ENCODE results near the gene EYS. TPM values are rescaled to one million over a fixed set of nuclear protein-coding genes. Genes with fewer than 3 reads are reported as not detected.

The EYS gene
- 0.31 TPM for total RNA-seq

GRCh38 chr6:65707126-65707826 lies at the start of gene EYS:
Gene EYS, minus strand, starts transcription at chr6:65707226. Its CDS starts 211,816 bp downstream, at chr6:65495410.
- ATAC-seq (no peak), DNase-seq (ENCODE audit: low spot score) (no peak)
- intact Hi-C loops (cut with DNase I), result no loop called here

GRCh38 chr6:65746302-65746701 lies 39.3 kb upstream of the EYS start:
- intact Hi-C loops (cut with DNase I), result no loop called here
- no peak for DNase-seq (ENCODE audit: low spot score)
- no peak for ATAC-seq

GRCh38 chr6:65745614-65746013 lies 38.6 kb upstream of the EYS start:
- ATAC-seq, result no peak
- DNase-seq (ENCODE audit: low spot score), result no peak
- intact Hi-C loops (cut with DNase I), result no loop called here

- ATAC-seq, result no peak
- DNase-seq (ENCODE audit: low spot score), result no peak
- intact Hi-C loops (cut with DNase I), result no loop called here
Measured at GRCh38 chr6:65728879-65729479, 22.0 kb upstream of the EYS start.

GRCh38 chr6:65719101-65719500 lies 12.1 kb upstream of the EYS start:
- DNase-seq (ENCODE audit: low spot score), result no peak
- no peak for ATAC-seq
- intact Hi-C loops (cut with DNase I), result no loop called here

GRCh38 chr6:65711531-65711930 lies 4.5 kb upstream of the EYS start:
- DNase-seq (ENCODE audit: low spot score) (no peak), ATAC-seq (no peak)
- intact Hi-C loops (cut with DNase I), result no loop called here

GRCh38 chr6:65709099-65709830 lies 2.2 kb upstream of the EYS start:
- ATAC-seq (no peak), DNase-seq (ENCODE audit: low spot score) (no peak)
- intact Hi-C loops (cut with DNase I), result no loop called here

- DNase-seq (ENCODE audit: low spot score) (no peak), ATAC-seq (no peak)
- intact Hi-C loops (cut with DNase I), result no loop called here
Measured at GRCh38 chr6:65708162-65708561, 1.1 kb upstream of the EYS start.

- no peak for ATAC-seq
- intact Hi-C loops (cut with DNase I), result no loop called here
Measured at GRCh38 chr6:65706436-65706835, 590 bp downstream of the EYS start.

GRCh38 chr6:65701325-65701724 lies 5.7 kb downstream of the EYS start:
- ATAC-seq, result no peak
- no peak for DNase-seq (ENCODE audit: low spot score)
- intact Hi-C loops (cut with DNase I), result no loop called here

More at GRCh38 chr6:65706436-65706835, 590 bp downstream of the EYS start:
- DNase-seq (ENCODE audit: low spot score), result no peak

GRCh38 chr6:65700561-65700960 lies 6.5 kb downstream of the EYS start:
- DNase-seq (ENCODE audit: low spot score) (no peak), ATAC-seq (no peak)
- intact Hi-C loops (cut with DNase I), result no loop called here

GRCh38 chr6:65692109-65692508 lies 14.9 kb downstream of the EYS start:
- DNase-seq (ENCODE audit: low spot score) (no peak), ATAC-seq (no peak)
- intact Hi-C loops (cut with DNase I), result no loop called here

GRCh38 chr6:65680232-65680631 lies 26.8 kb downstream of the EYS start:
- intact Hi-C loops (cut with DNase I), result no loop called here
- no peak for DNase-seq (ENCODE audit: low spot score)
- ATAC-seq, result no peak

GRCh38 chr6:65671922-65672321 lies 35.1 kb downstream of the EYS start:
- DNase-seq (ENCODE audit: low spot score) (no peak), ATAC-seq (no peak)
- intact Hi-C loops (cut with DNase I), result no loop called here

- DNase-seq (ENCODE audit: low spot score), result no peak
- ATAC-seq, result no peak
- intact Hi-C loops (cut with DNase I), result no loop called here
Measured at GRCh38 chr6:65667916-65668656, 38.9 kb downstream of the EYS start.

- ATAC-seq (no peak), DNase-seq (ENCODE audit: low spot score) (no peak)
- intact Hi-C loops (cut with DNase I), result no loop called here
Measured at GRCh38 chr6:65650086-65650485, 56.9 kb downstream of the EYS start.

GRCh38 chr6:65649392-65649791 lies 57.6 kb downstream of the EYS start:
- DNase-seq (ENCODE audit: low spot score), result no peak
- ATAC-seq, result no peak
- intact Hi-C loops (cut with DNase I), result no loop called here

GRCh38 chr6:65646544-65646943 lies 60.5 kb downstream of the EYS start:
- ATAC-seq, result no peak
- intact Hi-C loops (cut with DNase I), result no loop called here

GRCh38 chr6:65642776-65643175 lies 64.2 kb downstream of the EYS start:
- ATAC-seq (no peak), DNase-seq (ENCODE audit: low spot score) (no peak)
- intact Hi-C loops (cut with DNase I), result no loop called here

More at GRCh38 chr6:65646544-65646943, 60.5 kb downstream of the EYS start:
- DNase-seq (ENCODE audit: low spot score), result no peak

Measured in sciatic nerve (tissue), 2 donors.